ENCODE measurements around the gene CR2. TPM values are rescaled to one million over a fixed set of nuclear protein-coding genes. Genes with fewer than 3 reads are reported as not detected.

Gene CR2
- total and polyA plus RNA-seq, 8 donors, result 0.03 to 0.34 (median 0.07) TPM; not detected in 1

GRCh38 chr1:207421078-207421477, 33.0 kb upstream of the CR2 start:
- no peak for DNase-seq
- intact Hi-C loops (cut with DNase I), result no loop called here
- FAIRE-seq, result no peak
- H3K27ac ChIP-seq, result no peak overlapping the region
- no peak for ATAC-seq
- no peaks in the 10 kb centered on the region for H3K36me3 ChIP-seq
- no peaks in the 10 kb centered on the region for H3K9me3 ChIP-seq
- H3K4me1 ChIP-seq, result no peaks in the 10 kb centered on the region
- H3K27me3 ChIP-seq, result no peaks in the 10 kb centered on the region
- no peak for TF ChIP-seq CTCF (IDR thresholded peaks at IDR 0.05)
- no peak overlapping the region for H3K4me3 ChIP-seq
- 79 to 81% methylated on average over 9 of the region's 9 CpGs for WGBS, 2 donors

DNA sequence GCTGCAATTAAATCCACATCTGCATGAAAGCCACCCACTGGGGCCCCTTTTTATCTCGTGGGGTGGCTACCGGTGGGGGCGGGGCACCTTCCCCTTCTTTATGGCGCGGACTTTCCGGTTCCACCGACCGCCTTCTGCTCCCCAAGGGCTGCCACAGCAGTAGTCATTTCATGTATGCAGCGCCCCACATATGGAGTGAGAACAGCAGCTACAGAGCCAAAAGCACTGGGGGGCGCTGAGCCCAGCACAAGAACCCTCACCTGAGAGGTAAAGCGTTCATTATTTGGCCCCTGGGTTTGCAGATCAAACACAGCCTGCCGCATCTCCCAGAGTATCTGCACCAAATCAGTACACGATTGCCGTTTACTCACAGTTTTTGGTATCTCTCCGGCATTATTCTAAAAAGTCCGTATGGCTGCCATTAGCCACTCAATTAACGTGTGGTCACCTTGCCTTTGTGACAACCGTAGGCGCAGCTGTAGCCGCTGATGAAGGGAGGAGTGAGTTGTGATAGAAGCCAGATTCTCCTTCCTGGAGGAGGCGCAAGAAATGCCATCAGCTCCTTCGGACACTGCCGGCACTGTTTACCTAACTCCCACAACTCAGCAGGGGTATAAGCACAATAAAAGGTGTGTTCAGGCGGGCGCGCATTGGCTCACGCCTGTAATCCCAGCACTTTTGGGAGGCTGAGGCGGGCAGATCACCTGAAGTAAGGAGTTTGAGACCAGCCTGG, 30.4 kb upstream of the CR2 start:
- Histone ChIP-seq H3K4me3 (no peak overlapping the region), H3K36me3 (no peaks in the 10 kb centered on the region), H3K27me3 (no peaks in the 10 kb centered on the region), H3K4me1 (no peaks in the 10 kb centered on the region), H3K9me3 (no peaks in the 10 kb centered on the region), H3K27ac (no peak overlapping the region)
- 18% methylated on average over 28 of the region's 28 CpGs for WGBS, 2 donors
- FAIRE-seq, result no peak
- intact Hi-C loops (cut with DNase I), result no loop called here
- no peak for TF ChIP-seq CTCF (IDR thresholded peaks at IDR 0.05)
- no peak for DNase-seq
- no peak for ATAC-seq

GRCh38 chr1:207424570-207425131, 29.5 kb upstream of the CR2 start:
- Histone ChIP-seq H3K4me1 (no peaks in the 10 kb centered on the region), H3K27me3 (no peaks in the 10 kb centered on the region), H3K9me3 (no peaks in the 10 kb centered on the region), H3K4me3 (no peak overlapping the region), H3K27ac (no peak overlapping the region), H3K36me3 (no peaks in the 10 kb centered on the region)
- DNase-seq (no peak), FAIRE-seq (no peak), ATAC-seq (no peak)
- intact Hi-C loops (cut with DNase I), result no loop called here
- WGBS, 2 donors, result 45 to 48% methylated on average over 17 of the region's 17 CpGs
- no peak for TF ChIP-seq CTCF (IDR thresholded peaks at IDR 0.05)

- Histone ChIP-seq H3K36me3 (no peaks in the 10 kb centered on the region), H3K4me1 (no peaks in the 10 kb centered on the region), H3K27me3 (no peaks in the 10 kb centered on the region), H3K27ac (no peak overlapping the region), H3K9me3 (no peaks in the 10 kb centered on the region), H3K4me3 (no peak overlapping the region)
- DNase-seq (no peak), FAIRE-seq (no peak), ATAC-seq (no peak)
- no peak for TF ChIP-seq CTCF (IDR thresholded peaks at IDR 0.05)
- intact Hi-C loops (cut with DNase I), result no loop called here
- WGBS, 2 donors, result 75 to 97% methylated on average over 1 of the region's 1 CpG
Measured at GRCh38 chr1:207427832-207428585, 26.1 kb upstream of the CR2 start.

Measured in pancreas (tissue), 10 donors.